Vagina (tissue), 2 donors: Measurements from ENCODE around the gene HPCAL1.

Experiments used
- POLR2A ChIP-seq, 2 donors: fragments of 450-650 bp; IDR thresholded peaks; one replicate each; pipeline ENCODE4 v1.6.1; 2017; ENCODE audit warnings: antibody characterized with exemption in 2 of 2, mild to moderate bottlenecking in 2 of 2, moderate library complexity in 2 of 2
- POLR2AphosphoS5 ChIP-seq, 2 donors: sonication (generic); formaldehyde crosslinking; IDR thresholded peaks; one replicate each; pipeline ENCODE4 v1.9.0; 2017; ENCODE audit warnings: antibody characterized with exemption in 2 of 2, mild to moderate bottlenecking in 2 of 2, low read depth in 1 of 2; ENCODE audit not compliant: insufficient read depth in 1 of 2
- TF ChIP-seq, protein P1 (sequence below), 3 experiments: fragments of 450-650 bp in 2 of 3; fragments of 200-600 bp in 1 of 3; sonication (generic) in 1 of 3; IDR thresholded peaks; one replicate each; pipeline ENCODE4 v1.5.1; 2017 to 2019; ENCODE audit warnings: antibody characterized with exemption in 3 of 3, mild to moderate bottlenecking in 2 of 3, moderate library complexity in 2 of 3

DNA sequence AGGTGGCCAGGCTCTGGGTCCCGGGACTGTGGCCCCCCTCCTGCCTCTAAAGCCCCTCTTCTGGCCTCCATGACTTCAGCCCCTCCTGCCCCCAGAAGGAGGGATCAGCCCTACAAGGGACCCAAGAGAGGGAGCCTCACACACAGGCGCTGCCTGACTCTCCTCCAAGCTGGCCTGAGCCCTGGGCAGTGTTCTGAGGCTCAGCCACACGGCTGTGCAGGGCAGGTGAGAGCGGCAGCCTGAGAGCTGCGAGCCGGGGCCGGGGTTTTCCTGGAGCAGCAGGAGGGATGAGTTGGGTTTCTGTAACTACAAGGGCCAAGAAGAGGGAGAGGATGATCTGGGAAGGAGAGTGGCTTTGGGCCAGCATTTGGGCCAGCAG lies 70.1 kb downstream of the HPCAL1 start:
- TF ChIP-seq, protein P1, sequence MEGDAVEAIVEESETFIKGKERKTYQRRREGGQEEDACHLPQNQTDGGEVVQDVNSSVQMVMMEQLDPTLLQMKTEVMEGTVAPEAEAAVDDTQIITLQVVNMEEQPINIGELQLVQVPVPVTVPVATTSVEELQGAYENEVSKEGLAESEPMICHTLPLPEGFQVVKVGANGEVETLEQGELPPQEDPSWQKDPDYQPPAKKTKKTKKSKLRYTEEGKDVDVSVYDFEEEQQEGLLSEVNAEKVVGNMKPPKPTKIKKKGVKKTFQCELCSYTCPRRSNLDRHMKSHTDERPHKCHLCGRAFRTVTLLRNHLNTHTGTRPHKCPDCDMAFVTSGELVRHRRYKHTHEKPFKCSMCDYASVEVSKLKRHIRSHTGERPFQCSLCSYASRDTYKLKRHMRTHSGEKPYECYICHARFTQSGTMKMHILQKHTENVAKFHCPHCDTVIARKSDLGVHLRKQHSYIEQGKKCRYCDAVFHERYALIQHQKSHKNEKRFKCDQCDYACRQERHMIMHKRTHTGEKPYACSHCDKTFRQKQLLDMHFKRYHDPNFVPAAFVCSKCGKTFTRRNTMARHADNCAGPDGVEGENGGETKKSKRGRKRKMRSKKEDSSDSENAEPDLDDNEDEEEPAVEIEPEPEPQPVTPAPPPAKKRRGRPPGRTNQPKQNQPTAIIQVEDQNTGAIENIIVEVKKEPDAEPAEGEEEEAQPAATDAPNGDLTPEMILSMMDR (IDR thresholded peaks at IDR 0.05): no peak
- TF ChIP-seq POLR2A (IDR thresholded peaks at IDR 0.05) (no peak), POLR2AphosphoS5 (IDR thresholded peaks at IDR 0.05; ENCODE audit: insufficient read depth in 1 of 2, low read depth in 1 of 2) (no peak)
